Measurements from ENCODE around the gene PCDHGA7.
A peak's percentile ranks its signal among the peaks of the same experiment; 100 is the strongest.
"Not testable (repeated sequence)": the region's sequence is repeated elsewhere in the genome, so short reads cannot be mapped to it uniquely, and the experiment has no call there.

Gene PCDHGA7

DNA sequence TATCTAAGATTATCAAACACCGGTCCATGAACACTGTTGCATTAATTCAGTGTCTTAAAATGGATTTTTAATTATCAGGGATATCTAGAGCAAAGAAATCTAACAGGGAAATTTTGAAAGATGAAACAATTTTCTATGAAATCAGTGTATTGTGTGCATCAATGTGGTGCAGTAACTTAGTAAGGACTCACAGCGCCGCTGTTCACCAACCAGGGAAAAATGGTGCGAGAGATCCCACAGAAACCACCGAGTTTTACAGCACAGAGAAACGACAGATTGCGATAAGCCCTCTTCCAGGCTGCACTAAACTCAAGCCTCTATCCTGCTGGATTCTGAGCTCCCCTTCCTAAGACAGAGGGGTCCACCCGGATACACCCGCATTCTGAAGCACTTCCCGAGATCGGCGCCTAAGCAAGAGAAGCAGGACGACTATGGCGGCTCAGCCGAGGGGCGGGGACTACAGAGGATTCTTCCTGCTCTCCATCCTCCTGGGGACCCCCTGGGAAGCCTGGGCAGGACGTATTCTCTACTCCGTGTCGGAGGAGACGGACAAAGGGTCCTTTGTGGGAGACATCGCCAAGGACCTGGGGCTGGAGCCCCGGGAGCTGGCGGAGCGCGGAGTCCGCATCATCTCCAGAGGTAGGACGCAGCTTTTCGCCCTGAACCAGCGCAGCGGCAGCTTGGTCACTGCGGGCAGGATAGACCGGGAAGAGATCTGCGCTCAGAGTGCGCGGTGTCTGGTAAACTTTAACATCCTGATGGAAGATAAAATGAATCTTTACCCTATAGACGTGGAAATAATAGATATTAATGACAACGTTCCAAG is at the start of gene PCDHGA7:
Gene PCDHGA7 (plus strand): TSS at position 274 of the 826 bp plus-strand sequence. CDS start 158 bp downstream, at position 432.
- DNase-seq = no peak

DNA sequence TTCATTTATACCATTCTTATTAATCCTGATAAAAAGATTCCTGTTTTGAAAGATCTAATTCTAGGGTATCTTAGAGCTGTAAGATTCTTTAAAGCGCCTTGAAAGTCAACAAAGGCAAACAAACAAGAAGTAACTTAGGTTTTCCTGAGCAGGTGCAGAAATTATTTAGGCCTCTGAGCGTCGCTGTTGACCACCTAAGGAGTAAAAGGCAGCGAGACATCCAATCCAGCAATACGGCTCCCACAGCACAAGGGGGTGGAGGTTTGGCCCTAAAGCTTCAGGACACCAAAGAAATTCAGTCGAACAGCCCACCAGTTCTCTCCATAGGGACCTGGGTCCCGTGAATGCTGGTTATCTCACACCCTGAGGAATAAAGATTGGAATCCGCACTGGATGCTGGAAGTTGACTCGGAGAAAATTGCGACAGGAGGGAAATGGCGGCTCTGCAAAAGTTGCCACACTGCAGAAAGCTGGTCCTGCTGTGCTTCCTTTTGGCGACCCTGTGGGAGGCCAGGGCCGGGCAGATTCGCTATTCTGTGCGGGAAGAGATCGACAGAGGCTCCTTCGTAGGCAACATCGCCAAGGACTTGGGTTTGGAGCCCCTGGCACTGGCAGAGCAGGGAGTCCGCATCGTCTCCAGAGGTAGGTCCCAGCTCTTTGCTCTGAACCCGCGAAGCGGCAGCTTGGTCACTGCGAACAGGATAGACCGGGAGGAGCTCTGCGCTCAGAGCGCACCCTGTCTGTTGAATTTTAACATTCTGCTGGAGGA is 43.8 kb upstream of the PCDHGA7 start, which contains the start of gene PCDHGA2:
Gene PCDHGA2 (plus strand): TSS at position 223 of the 769 bp plus-strand sequence.
- peak; percentile 60 for DNase-seq

GRCh38 chr5:141340781-141341354 is 41.7 kb upstream of the PCDHGA7 start:
- not testable (repeated sequence) for DNase-seq

DNA sequence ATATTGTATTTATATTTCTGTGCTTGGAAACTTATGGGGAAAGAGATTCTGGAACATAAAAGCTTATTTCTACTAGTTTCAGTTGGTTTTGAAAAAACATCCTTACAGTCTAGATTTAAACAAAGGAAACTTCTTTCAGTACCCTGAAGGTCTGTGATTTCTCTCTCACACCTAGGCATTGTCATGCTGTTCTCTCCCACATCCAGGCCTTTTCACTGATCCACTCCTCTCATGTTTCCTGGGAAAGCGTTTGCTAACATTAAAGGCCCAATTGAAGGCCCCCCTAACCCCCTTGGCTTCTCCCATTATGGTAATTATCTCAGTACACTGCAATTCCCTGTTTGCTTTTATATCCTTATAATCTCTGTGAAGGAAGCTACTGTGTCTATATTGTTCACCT is 39.8 kb upstream of the PCDHGA7 start:
- DNase-seq = no peak

- DNase-seq = peak; percentile 37
Measured at GRCh38 chr5:141343242-141343952, 39.1 kb upstream of the PCDHGA7 start, which contains the start of gene PCDHGA3. PCDHGA3 (plus strand) TSS chr5:141343829; CDS start chr5:141344034, 205 bp downstream.

DNA sequence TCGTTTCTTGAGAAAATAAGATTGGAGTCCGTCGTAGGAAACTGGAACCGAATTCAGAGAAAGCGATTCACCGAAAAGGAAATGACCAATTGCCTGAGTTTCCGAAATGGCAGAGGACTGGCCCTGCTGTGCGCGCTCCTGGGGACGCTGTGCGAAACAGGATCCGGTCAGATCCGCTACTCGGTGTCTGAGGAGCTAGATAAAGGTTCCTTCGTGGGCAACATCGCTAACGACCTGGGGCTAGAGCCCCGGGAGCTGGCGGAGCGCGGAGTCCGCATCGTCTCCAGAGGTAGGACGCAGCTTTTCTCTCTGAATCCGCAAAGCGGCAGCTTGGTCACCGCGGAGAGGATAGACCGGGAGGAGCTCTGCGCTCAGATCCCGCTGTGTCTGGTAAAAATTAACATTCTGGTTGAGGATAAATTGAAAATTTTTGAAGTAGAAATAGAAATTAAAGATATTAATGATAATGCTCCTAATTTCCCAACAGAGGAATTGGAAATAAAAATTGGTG is 38.5 kb upstream of the PCDHGA7 start:
- no peak for DNase-seq

DNA sequence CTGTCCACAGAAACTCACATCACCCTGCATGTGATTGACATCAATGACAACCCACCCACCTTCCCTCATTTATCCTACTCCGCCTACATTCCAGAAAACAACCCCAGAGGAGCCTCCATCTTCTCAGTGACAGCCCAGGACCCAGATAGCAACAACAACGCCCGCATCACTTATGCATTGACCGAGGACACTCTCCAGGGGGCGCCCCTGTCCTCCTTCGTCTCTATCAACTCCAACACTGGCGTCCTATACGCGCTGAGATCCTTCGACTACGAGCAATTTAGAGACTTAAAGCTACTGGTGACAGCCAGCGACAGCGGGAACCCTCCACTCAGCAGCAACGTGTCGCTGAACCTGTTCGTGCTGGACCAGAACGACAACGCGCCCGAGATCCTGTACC is 37.2 kb upstream of the PCDHGA7 start:
- DNase-seq = no peak

DNA sequence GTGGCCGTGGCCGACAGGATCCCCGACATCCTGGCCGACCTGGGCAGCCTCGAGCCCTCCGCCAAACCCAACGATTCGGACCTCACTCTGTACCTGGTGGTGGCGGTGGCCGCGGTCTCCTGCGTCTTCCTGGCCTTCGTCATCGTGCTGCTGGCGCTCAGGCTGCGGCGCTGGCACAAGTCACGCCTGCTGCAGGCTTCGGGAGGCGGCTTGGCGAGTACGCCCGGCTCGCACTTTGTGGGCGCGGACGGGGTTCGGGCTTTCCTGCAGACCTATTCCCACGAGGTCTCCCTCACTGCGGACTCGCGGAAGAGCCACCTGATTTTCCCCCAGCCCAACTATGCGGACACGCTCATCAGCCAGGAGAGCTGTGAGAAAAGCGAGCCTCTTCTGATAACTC is 36.5 kb upstream of the PCDHGA7 start:
- not testable (repeated sequence) for DNase-seq

DNA sequence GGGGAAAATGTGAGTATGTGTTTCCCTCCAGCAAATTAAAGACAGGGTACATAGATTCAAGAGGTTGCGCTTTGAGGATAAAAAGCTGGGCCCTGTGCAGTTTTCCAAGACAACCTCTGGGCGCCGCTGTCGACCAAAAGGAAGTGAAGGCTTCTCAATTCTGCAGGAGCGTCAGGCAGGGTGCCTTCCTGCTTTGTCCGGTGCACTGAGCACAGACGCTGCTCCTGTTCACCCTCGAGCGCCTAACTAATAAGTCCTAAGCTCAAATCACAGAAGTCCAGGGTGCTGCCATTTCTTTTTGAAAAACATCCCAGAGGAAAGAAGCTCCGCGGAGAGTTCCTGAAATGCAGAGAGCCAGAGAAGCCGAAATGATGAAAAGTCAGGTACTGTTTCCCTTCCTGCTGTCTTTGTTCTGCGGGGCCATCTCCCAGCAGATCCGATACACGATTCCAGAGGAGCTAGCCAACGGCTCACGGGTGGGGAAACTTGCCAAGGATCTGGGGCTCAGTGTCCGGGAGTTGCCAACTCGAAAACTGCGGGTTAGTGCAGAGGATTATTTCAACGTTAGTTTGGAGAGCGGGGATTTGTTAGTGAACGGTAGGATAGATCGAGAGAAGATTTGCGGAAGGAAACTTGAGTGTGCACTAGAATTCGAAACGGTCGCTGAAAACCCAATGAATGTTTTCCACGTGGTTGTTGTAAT is 32.5 kb upstream of the PCDHGA7 start, which contains the start of gene PCDHGB1:
Gene PCDHGB1 (plus strand): TSS at position 183 of the 703 bp plus-strand sequence. CDS start 162 bp downstream, at position 345.
- DNase-seq = no peak

DNA sequence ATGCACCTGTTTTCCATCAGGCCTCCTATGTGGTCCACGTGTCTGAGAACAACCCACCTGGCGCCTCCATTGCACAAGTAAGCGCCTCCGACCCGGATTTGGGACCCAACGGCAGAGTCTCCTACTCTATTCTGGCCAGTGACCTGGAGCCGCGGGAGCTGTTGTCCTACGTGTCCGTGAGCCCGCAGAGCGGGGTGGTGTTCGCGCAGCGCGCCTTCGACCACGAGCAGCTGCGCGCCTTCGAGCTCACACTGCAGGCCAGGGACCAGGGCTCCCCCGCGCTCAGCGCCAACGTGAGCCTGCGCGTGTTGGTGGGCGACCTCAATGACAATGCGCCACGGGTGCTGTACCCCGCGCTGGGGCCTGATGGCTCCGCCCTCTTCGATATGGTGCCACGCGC is 31.0 kb upstream of the PCDHGA7 start:
- DNase-seq = no peak

- DNase-seq = no peak
Measured at GRCh38 chr5:141354900-141355469, 27.6 kb upstream of the PCDHGA7 start, which contains the start of gene PCDHGA4. PCDHGA4 (plus strand) TSS chr5:141355021; CDS start chr5:141355108, 87 bp downstream.

- no peak for DNase-seq
Measured at GRCh38 chr5:141355641-141356040, 26.9 kb upstream of the PCDHGA7 start.

DNA sequence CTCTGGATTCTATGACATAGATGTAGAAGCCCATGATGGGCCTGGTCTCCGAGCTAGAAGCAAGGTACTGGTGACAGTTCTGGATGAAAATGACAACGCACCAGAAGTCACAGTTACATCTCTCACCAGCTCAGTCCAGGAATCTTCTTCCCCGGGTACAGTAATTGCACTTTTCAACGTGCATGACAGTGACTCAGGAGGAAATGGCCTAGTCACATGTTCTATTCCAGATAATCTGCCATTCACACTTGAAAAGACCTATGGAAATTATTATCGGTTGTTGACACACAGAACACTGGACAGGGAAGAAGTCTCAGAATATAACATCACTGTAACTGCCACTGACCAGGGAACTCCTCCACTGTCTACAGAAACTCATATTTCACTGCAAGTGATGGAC is 26.4 kb upstream of the PCDHGA7 start:
- DNase-seq = no peak

- no peak for DNase-seq
Measured at GRCh38 chr5:141356950-141357349, 25.6 kb upstream of the PCDHGA7 start.

DNA sequence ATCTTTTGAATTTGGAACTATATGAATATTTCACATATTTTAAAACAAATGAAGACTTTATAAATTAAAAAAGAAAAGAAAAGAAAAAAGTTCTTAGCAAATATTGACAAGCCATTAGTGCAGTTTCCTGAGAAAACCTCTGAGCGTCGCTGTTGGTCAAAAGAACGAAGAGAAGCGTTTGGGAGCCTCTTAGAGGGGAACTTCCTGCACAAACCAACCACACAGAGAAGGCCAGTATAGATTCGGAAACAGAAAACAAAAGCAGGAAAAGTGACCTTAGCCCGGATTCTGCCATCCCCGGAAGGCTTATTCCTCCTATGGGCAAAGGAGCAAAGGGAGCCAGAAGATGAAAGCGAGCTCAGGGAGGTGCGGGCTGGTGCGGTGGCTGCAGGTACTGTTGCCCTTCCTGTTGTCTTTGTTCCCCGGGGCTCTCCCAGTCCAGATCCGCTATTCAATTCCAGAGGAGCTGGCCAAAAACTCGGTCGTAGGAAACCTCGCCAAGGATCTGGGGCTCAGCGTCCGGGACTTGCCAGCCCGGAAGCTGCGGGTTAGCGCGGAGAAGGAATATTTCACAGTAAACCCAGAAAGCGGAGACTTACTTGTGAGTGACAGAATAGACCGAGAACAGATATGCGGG is 22.6 kb upstream of the PCDHGA7 start, which contains the start of gene PCDHGB2:
Gene PCDHGB2 (plus strand): TSS at position 205 of the 637 bp plus-strand sequence. CDS start 142 bp downstream, at position 347.
- peak; percentile 15 for DNase-seq

DNA sequence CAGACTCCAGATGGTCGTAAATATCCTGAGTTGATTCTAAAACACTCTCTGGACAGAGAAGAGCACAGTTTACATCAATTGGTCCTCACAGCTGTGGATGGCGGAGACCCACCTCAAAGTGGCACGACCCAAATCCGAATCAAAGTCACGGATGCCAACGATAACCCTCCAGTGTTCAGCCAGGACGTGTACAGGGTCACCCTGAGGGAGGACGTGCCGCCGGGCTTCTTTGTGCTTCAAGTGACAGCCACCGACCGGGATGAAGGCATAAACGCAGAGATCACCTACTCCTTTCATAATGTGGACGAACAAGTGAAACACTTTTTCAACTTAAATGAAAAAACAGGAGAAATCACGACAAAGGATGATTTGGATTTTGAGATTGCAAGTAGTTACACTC is 21.9 kb upstream of the PCDHGA7 start:
- no peak for DNase-seq

DNA sequence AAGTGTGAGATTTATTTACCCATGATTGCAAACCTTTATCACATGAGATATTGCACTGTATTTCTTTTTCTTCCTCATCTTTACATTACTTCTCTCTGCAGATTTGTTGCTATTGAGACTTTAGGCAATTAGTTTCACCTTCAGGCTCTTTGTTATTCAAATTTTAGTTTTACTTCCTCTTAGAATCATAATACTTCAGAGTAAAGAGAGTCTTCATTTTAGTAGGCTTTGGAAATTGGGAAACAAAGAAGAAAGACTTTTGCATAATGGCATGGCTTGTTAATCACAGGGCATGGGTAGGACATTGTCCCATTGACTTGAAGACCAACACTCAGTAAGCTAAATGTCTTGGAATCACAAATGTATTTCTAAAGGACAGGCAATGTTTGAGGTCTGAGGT is 19.8 kb upstream of the PCDHGA7 start:
- DNase-seq = no peak

DNA sequence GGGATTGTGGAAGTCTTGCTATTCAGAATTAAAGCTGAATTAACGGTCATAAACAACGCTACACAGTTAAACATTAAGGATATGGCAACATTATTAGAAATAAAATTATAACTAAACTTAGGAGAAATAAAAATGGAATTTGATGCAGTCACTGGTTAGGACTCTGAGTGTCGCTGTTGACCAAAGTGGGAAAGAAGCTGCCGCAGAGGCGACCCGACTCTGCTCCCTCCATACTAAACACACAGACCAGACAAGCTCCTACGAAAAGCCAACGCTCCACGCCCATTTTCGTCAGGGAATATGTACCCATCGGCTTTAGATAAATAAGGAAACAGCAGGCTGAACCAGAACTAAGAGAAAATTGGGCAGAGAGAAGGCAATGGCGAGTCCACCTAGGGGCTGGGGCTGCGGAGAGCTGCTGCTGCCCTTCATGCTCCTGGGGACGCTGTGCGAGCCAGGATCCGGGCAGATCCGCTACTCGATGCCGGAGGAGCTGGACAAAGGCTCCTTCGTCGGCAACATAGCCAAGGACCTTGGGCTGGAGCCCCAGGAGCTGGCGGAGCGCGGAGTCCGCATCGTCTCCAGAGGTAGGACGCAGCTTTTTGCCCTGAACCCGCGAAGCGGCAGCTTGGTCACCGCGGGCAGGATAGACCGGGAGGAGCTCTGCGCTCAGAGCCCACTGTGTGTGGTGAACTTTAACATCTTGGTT is 18.4 kb upstream of the PCDHGA7 start, which contains the start of gene PCDHGA5:
Gene PCDHGA5 (plus strand): TSS at position 211 of the 709 bp plus-strand sequence. CDS start 169 bp downstream, at position 380.
- DNase-seq = peak; percentile 26
